ENCODE data around the gene COBL.
"Not testable (repeated sequence)": the region's sequence is repeated elsewhere in the genome, so short reads cannot be mapped to it uniquely, and the experiment has no call there.

COBL gene

GRCh38 chr7:51230723-51231122, 85.9 kb downstream of the COBL start:
- no peak for DNase-seq (ENCODE audit: low read depth in 2 of 2)

- DNase-seq (ENCODE audit: low read depth in 2 of 2) = no peak
These were observed 86.3 kb downstream of the COBL start for GRCh38 chr7:51230324-51230625.

GRCh38 chr7:51229620-51230323, 86.8 kb downstream of the COBL start:
- no peak for DNase-seq (ENCODE audit: low read depth in 2 of 2)

GRCh38 chr7:51229106-51229537, 87.5 kb downstream of the COBL start:
- no peak for DNase-seq (ENCODE audit: low read depth in 2 of 2)

- DNase-seq (ENCODE audit: low read depth in 2 of 2) = no peak
These were observed 88.1 kb downstream of the COBL start for GRCh38 chr7:51228386-51228958.

GRCh38 chr7:51227861-51228260, 88.7 kb downstream of the COBL start:
- no peak for DNase-seq (ENCODE audit: low read depth in 2 of 2)

GRCh38 chr7:51226916-51227535, 89.6 kb downstream of the COBL start:
- no peak for DNase-seq (ENCODE audit: low read depth in 2 of 2)

- DNase-seq (ENCODE audit: low read depth in 2 of 2) = no peak
These were observed 90.4 kb downstream of the COBL start for GRCh38 chr7:51226063-51226755.

GRCh38 chr7:51224811-51225595, 91.6 kb downstream of the COBL start:
- no peak for DNase-seq (ENCODE audit: low read depth in 2 of 2)

GRCh38 chr7:51223505-51223904, 93.1 kb downstream of the COBL start:
- DNase-seq (ENCODE audit: low read depth in 2 of 2) = no peak

GRCh38 chr7:51222916-51223315, 93.7 kb downstream of the COBL start:
- DNase-seq (ENCODE audit: low read depth in 2 of 2) = no peak

GRCh38 chr7:51220226-51220625, 96.4 kb downstream of the COBL start:
- DNase-seq (ENCODE audit: low read depth in 2 of 2) = no peak

GRCh38 chr7:51219261-51219988, 97.2 kb downstream of the COBL start:
- DNase-seq (ENCODE audit: low read depth in 2 of 2) = no peak

- DNase-seq (ENCODE audit: low read depth in 2 of 2) = no peak
These were observed 98.8 kb downstream of the COBL start for GRCh38 chr7:51217804-51218203.

- DNase-seq (ENCODE audit: low read depth in 2 of 2) = no peak
These were observed 102.5 kb downstream of the COBL start for GRCh38 chr7:51214098-51214497.

- DNase-seq (ENCODE audit: low read depth in 2 of 2) = no peak
These were observed 103.0 kb downstream of the COBL start for GRCh38 chr7:51213618-51214017.

- no peak for DNase-seq (ENCODE audit: low read depth in 2 of 2)
These were observed 105.8 kb downstream of the COBL start for GRCh38 chr7:51210766-51211165.

GRCh38 chr7:51209426-51209825, 107.2 kb downstream of the COBL start:
- no peak for DNase-seq (ENCODE audit: low read depth in 2 of 2)

GRCh38 chr7:51208125-51208524, 108.5 kb downstream of the COBL start:
- DNase-seq (ENCODE audit: low read depth in 2 of 2) = not testable (repeated sequence)

GRCh38 chr7:51198654-51199053, 118.0 kb downstream of the COBL start:
- no peak for DNase-seq (ENCODE audit: low read depth in 2 of 2)

- no peak for DNase-seq (ENCODE audit: low read depth in 2 of 2)
These were observed 125.6 kb downstream of the COBL start for GRCh38 chr7:51190969-51191368.

Measured in stimulated activated CD8-positive, alpha-beta memory T cell treated with anti-CD3 and anti-CD28 coated beads, Interleukin-2, amount 100 ng/mL, for 1 hour (primary cell).